ENCODE results near the gene ASPRV1. TPM values are rescaled to one million over a fixed set of nuclear protein-coding genes. Genes with fewer than 3 reads are reported as not detected.

ASPRV1 gene
- total and polyA plus RNA-seq, 2 donors (not counting 3 experiments of a cell fraction or from before 2014, with no cell fraction given), result 0.15 to 0.22 TPM

- peak within 1 kb of the TSS; percentile 84 for H3K27ac ChIP-seq (ENCODE audit: insufficient read depth, low read depth, low read length)
- peaks cover 35% of the 10 kb centered on the region for H3K4me1 ChIP-seq (ENCODE audit: control insufficient read depth, extremely low read depth, insufficient read depth, low read length)
- H3K9me3 ChIP-seq (replicated peaks; ENCODE audit: control insufficient read depth, insufficient read depth, low read length), result no peaks in the 10 kb centered on the region
- peak within 1 kb of the TSS; percentile 62 to 93 (median 76) for H3K4me3 ChIP-seq (replicated peaks in 1 of 3; ENCODE audit: insufficient read depth in 1 of 3, low read depth in 1 of 3, low read length in 3 of 3)
- intact Hi-C loops (cut with micrococcal nuclease) (loop anchor here (1.0 to 10.0 kb wide), 10 partner anchors 19 to 378 kb away; partner anchors contain the start of genes SNRPG and TIA1), dilution Hi-C loops (cut with MboI; ENCODE audit: extremely low pct_ligation_motif_present, low sequenced_read_pairs) (no loop called here)
- H3K36me3 ChIP-seq (ENCODE audit: control insufficient read depth in 2 of 2, extremely low read depth in 1 of 2, insufficient read depth in 2 of 2, low read length in 2 of 2), result no peaks in the 10 kb centered on the region
- TF ChIP-seq POLR2A (IDR thresholded peaks at IDR 0.05; ENCODE audit: low read depth, low read length), result peak; percentile 72
- TF ChIP-seq FOS (IDR thresholded peaks at IDR 0.05; ENCODE audit: borderline replicate concordance, insufficient read depth, low read length), result no peak
- peak; percentile 74 for TF ChIP-seq POLR2AphosphoS5 (IDR thresholded peaks at IDR 0.05; ENCODE audit: insufficient read depth, low read depth, low read length)
- no peaks in the 10 kb centered on the region for H3K27me3 ChIP-seq (ENCODE audit: control insufficient read depth in 2 of 2, insufficient read depth in 2 of 2, low read length in 2 of 2)
- no TSS peak for BruUV-seq (replicated peaks)
- peak within 1 kb of the TSS; percentile 91 for H3K4me2 ChIP-seq (ENCODE audit: insufficient read depth, low read length)
- H4K20me1 ChIP-seq (replicated peaks; ENCODE audit: control insufficient read depth, extremely low read depth, insufficient read depth, low read length), result no peaks in the 10 kb centered on the region
- FAIRE-seq (no peak), DNase-seq (ENCODE audit: low read depth, low spot score) (no peak)
- peak within 1 kb of the TSS; percentile 47 for H2AFZ ChIP-seq (ENCODE audit: low read depth, low read length)
- ChIA-PET CTCF (interaction anchor here (0.6 to 9.2 kb wide), 19 partner anchors 18 to 386 kb away, joined by 3 to 104 read pairs (median 4); partner anchors contain the start of genes ANXA4, C2orf42, FAM136A and PCYOX1), POLR2A (interaction anchor here (0.6 to 2.1 kb wide), 16 partner anchors 19 to 378 kb away, joined by 3 to 17 read pairs (median 6); partner anchors contain the start of genes C2orf42, PCBP1, PCYOX1 and SNRPG)
- peak within 1 kb of the TSS; percentile 95 for H3K9ac ChIP-seq (replicated peaks; ENCODE audit: extremely low read depth, insufficient read depth, low read length)
- peaks cover 13% of the 10 kb centered on the region for H3K79me2 ChIP-seq (ENCODE audit: control insufficient read depth, insufficient read depth, low read length)
- H3K9me1 ChIP-seq (replicated peaks; ENCODE audit: control insufficient read depth, extremely low read depth, insufficient read depth, low read length), result no peaks in the 10 kb centered on the region
Observed at GRCh38 chr2:69914950-69915945, 46.2 kb downstream of the ASPRV1 start, which contains the start of gene MXD1. TSS of gene MXD1 (plus strand) at chr2:69915109. CDS start at chr2:69915331, 222 bp downstream.

All from endothelial cell of umbilical vein (primary cell).